Cardiac septum (tissue), 1 donor: ENCODE results near the gene SIGLEC10. TPM values are rescaled to one million over a fixed set of nuclear protein-coding genes. Genes with fewer than 3 reads are reported as not detected.
A peak's percentile ranks its signal among the peaks of the same experiment; 100 is the strongest.
"Not testable (repeated sequence)": the region's sequence is repeated elsewhere in the genome, so short reads cannot be mapped to it uniquely, and the experiment has no call there.

ENCODE experiments used
- DNase-seq: peaks from one replicate; pipeline ENCODE4 v3.0.0-alpha.2; 2020; ENCODE audit warnings: low spot score
- intact Hi-C: fragments of 100-400 bp; cut with DNase I; formaldehyde crosslinking; loops from one replicate; pipeline ENCODE4 v1.14.0; 2022
- total RNA-seq: library from RNA; stranded (reverse); fragmentation: NEBNext Ultra II Directional; extraction: Animal tissue kit (Norgen Biotek cat#: 25700); gene quantifications from one replicate; pipeline ENCODE4 v1.2.1, GENCODE V29; 2021
- donor health status: DM: no; HTN: no; CAD: no.

Gene SIGLEC10
- total RNA-seq, 1 donor from 2014 or later: 0.30 TPM

GRCh38 chr19:51441410-51442390, 24.3 kb upstream of the SIGLEC10 start:
- no peak for DNase-seq
- intact Hi-C loops: no loop called here

GRCh38 chr19:51440846-51441409, 23.5 kb upstream of the SIGLEC10 start:
- DNase-seq: no peak
- intact Hi-C loops: no loop called here

- intact Hi-C loops: no loop called here
- no peak for DNase-seq
These were observed 22.6 kb upstream of the SIGLEC10 start for GRCh38 chr19:51440052-51440451.

GRCh38 chr19:51439021-51439465, 21.6 kb upstream of the SIGLEC10 start:
- no peak for DNase-seq
- intact Hi-C loops: loop anchor here (5.0 kb wide), 1 partner anchor 102 kb away; no protein-coding TSS in a partner anchor

- DNase-seq: no peak
- intact Hi-C loops: no loop called here
These were observed 17.0 kb upstream of the SIGLEC10 start for GRCh38 chr19:51434456-51434855.

GRCh38 chr19:51433043-51433442, 15.6 kb upstream of the SIGLEC10 start:
- intact Hi-C loops: no loop called here
- DNase-seq: no peak

GRCh38 chr19:51431124-51431523, 13.7 kb upstream of the SIGLEC10 start:
- intact Hi-C loops: no loop called here
- no peak for DNase-seq

- DNase-seq: no peak
- intact Hi-C loops: no loop called here
These were observed 12.8 kb upstream of the SIGLEC10 start for GRCh38 chr19:51430221-51430620.

- intact Hi-C loops: no loop called here
- no peak for DNase-seq
These were observed 9.8 kb upstream of the SIGLEC10 start for GRCh38 chr19:51427201-51427600.

GRCh38 chr19:51422053-51422448, 4.6 kb upstream of the SIGLEC10 start:
- peak; percentile 93 for DNase-seq
- intact Hi-C loops: no loop called here

GRCh38 chr19:51421229-51422052, 4.0 kb upstream of the SIGLEC10 start:
- intact Hi-C loops: no loop called here
- DNase-seq: no peak

- intact Hi-C loops, DNase-seq: not testable (repeated sequence)
These were observed 3.1 kb upstream of the SIGLEC10 start for GRCh38 chr19:51420511-51420910.

GRCh38 chr19:51418707-51419106, 1.3 kb upstream of the SIGLEC10 start:
- no peak for DNase-seq
- intact Hi-C loops: no loop called here

- intact Hi-C loops: no loop called here
- DNase-seq: no peak
These were observed 342 bp upstream of the SIGLEC10 start for GRCh38 chr19:51417810-51418157.

- DNase-seq, intact Hi-C loops: not testable (repeated sequence)
These were observed 1.0 kb downstream of the SIGLEC10 start for GRCh38 chr19:51416422-51416821.

GRCh38 chr19:51415187-51415586, 2.3 kb downstream of the SIGLEC10 start:
- intact Hi-C loops: no loop called here
- no peak for DNase-seq

- intact Hi-C loops: no loop called here
- DNase-seq: no peak
These were observed 6.3 kb downstream of the SIGLEC10 start for GRCh38 chr19:51410950-51411748.

- DNase-seq: no peak
- intact Hi-C loops: no loop called here
These were observed 9.8 kb downstream of the SIGLEC10 start for GRCh38 chr19:51407511-51408131.

GRCh38 chr19:51402117-51402516, 15.3 kb downstream of the SIGLEC10 start:
- intact Hi-C loops: no loop called here
- no peak for DNase-seq
